GM10248 (cell line): ENCODE measurements around the gene CAV2.

Experiments used
- CTCF ChIA-PET: fragments of 300-600 bp; sonication (Branson Sonifier 250); formaldehyde crosslinking; extraction: SDS; loops from one replicate; lab custom pipeline; 2021; ENCODE audit warnings: antibody characterized with exemption; lab: Yijun Ruan, JAX
- POLR2A ChIA-PET: fragments of 350-650 bp; sonication (Branson Sonifier 250); formaldehyde crosslinking; extraction: SDS; loops from one replicate; lab custom pipeline; 2020; ENCODE audit warnings: antibody characterized with exemption; lab: Yijun Ruan, JAX
- DNase-seq: peaks from one replicate; pipeline ENCODE4 v3.0.0; 2012; ENCODE audit errors: extremely low spot score
- CTCF ChIP-seq: IDR thresholded peaks from 2 replicates; pipeline ENCODE4 v1.5.1; 2012; ENCODE audit warnings: mild to moderate bottlenecking, low read depth; ENCODE audit errors: extremely low read depth, missing control alignments, control extremely low read depth

Gene CAV2

DNA sequence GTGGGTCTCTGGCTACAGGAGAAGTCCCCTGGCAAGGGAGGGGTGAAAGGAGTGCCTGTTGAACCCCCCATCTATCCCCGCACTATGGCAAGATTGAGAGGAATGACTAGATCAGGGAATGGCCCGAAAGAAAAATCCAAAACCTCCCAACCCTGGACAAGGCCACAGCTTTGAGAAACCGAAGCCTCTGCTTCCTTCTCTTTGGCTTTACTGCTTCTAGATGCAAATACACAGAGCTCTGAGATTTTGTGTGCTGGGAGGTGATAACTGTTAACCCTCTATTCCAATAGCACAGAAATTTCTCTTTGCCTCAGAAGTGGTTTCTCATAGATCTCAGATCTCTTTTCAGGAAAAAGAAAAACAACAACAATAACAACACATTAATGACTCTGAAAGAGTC lies 40.3 kb downstream of the CAV2 start:
- POLR2A ChIA-PET, result no interaction called here
- no peak for TF ChIP-seq CTCF
- DNase-seq, result no peak
- CTCF ChIA-PET, result interaction anchor here (5.6 kb wide), 1 partner anchor 13 kb away, joined by 21 read pairs; no protein-coding TSS in a partner anchor

DNA sequence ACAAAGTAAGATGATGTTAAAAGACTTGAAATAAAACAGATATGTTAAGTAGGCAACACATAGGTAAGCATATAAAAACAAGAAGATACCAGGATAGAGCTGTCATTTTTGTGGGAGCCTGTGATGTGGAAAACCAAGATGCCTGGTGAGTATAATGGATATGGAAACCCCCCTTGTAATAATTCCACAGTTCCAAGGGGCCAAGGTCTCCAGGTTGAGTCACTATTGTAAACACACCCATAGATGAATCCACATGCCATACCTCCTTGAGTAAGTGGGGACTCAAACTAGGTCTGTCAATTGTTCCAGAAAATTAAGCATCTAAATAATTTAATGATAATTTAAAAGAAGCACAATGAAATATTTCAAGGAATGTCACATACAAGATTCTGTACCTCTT lies 41.2 kb downstream of the CAV2 start:
- no peak for DNase-seq
- CTCF ChIA-PET, result interaction anchor here (1.5 to 5.6 kb wide), 2 partner anchors 8 to 14 kb away, joined by 4 to 21 read pairs; no protein-coding TSS in a partner anchor
- TF ChIP-seq CTCF, result no peak
- POLR2A ChIA-PET, result no interaction called here

DNA sequence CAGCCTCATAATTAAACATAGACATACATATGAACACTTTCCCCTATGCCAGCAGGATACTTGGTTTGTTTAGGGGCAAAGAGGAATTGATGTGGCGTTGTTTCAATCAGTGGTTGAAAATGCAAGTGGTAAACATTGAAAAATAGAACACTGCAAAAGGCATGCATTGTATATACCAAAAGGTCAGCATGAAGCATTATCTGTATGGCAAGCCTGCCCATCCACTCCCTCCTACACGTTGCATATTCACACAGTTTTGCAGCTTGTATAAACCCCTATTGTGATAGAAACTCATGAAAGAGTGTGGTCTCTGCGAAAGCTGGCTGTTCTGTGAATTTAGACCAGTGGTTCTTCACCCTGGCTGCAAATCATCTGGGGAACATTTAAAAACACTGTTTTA lies 42.4 kb downstream of the CAV2 start:
- no peak for TF ChIP-seq CTCF
- ChIA-PET POLR2A (no interaction called here), CTCF (interaction anchor here (1.2 to 5.6 kb wide), 4 partner anchors 10 to 47 kb away, joined by 3 to 21 read pairs (median 4); no protein-coding TSS in a partner anchor)
- DNase-seq, result no peak

- no peak for TF ChIP-seq CTCF
- ChIA-PET CTCF (interaction anchor here (1.2 to 5.6 kb wide), 3 partner anchors 12 to 46 kb away, joined by 3 to 21 read pairs (median 4); no protein-coding TSS in a partner anchor), POLR2A (no interaction called here)
- no peak for DNase-seq
Measured at GRCh38 chr7:116542618-116543017, 43.1 kb downstream of the CAV2 start.

DNA sequence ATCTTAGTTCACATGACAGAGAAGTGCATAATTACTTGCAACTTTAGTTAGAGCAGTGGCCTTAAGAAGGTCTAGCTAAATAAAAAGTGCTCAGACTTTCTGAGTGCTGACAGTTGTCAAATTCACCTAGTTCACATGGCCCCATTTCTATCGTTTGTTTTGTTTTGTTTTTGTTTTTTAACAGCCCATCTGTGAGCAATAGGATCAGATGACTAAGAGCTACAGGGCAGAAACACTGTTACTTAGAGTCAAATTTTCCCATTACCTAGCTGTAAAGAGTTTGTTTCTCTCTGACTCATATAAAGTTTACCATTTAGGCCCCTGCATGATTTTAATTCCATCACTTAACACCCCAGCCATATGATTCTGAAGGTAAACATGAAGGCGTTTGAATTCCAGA lies 44.1 kb downstream of the CAV2 start:
- POLR2A ChIA-PET, result no interaction called here
- no peak for DNase-seq
- CTCF ChIA-PET, result interaction anchor here (1.0 to 5.6 kb wide), 5 partner anchors 11 to 47 kb away, joined by 3 to 21 read pairs (median 4); no protein-coding TSS in a partner anchor
- no peak for TF ChIP-seq CTCF

DNA sequence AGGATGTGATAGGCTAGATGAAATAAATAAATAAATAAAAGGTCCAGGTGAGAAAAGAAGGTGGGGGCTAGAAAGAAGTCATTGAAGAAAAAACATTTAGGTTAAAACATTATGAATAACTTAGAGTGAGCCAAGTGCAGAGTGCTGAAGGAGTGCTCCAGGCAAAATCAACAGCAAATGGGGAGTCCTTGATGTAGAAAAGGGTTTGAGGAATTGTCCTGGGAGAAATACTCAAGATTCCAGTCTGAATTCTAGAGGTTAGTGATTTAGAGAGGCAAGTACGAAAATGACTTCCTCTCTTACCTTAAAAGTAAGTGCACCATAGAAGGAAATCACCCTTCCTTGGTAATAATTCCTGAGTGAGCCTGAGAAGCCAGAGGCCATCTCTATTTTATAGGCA lies 44.9 kb downstream of the CAV2 start:
- DNase-seq, result no peak
- no peak for TF ChIP-seq CTCF
- ChIA-PET POLR2A (no interaction called here), CTCF (interaction anchor here (1.4 to 5.6 kb wide), 2 partner anchors 15 to 18 kb away, joined by 4 to 21 read pairs; no protein-coding TSS in a partner anchor)
